ENCODE data around the gene CUX1. TPM values are rescaled to one million over a fixed set of nuclear protein-coding genes. Genes with fewer than 3 reads are reported as not detected.

CUX1 gene
- total RNA-seq, 1 donor, result 41.1 TPM

GRCh38 chr7:101939136-101939695, 121.8 kb downstream of the CUX1 start:
- H3K9me3 ChIP-seq (ENCODE audit: low read depth, low read length), result no peaks in the 10 kb centered on the region
- H3K4me3 ChIP-seq (ENCODE audit: low read length), result no peak overlapping the region
- H3K27me3 ChIP-seq (ENCODE audit: insufficient read depth, low read length), result no peaks in the 10 kb centered on the region
- H3K4me1 ChIP-seq (ENCODE audit: insufficient read depth, low read length), result no peaks in the 10 kb centered on the region

- Histone ChIP-seq H3K4me3 (ENCODE audit: low read length) (no peak overlapping the region), H3K4me1 (ENCODE audit: insufficient read depth, low read length) (no peaks in the 10 kb centered on the region), H3K27me3 (ENCODE audit: insufficient read depth, low read length) (no peaks in the 10 kb centered on the region), H3K9me3 (ENCODE audit: low read depth, low read length) (no peaks in the 10 kb centered on the region)
Measured at GRCh38 chr7:101940151-101940550, 122.7 kb downstream of the CUX1 start.

- Histone ChIP-seq H3K27me3 (ENCODE audit: insufficient read depth, low read length) (no peaks in the 10 kb centered on the region), H3K9me3 (ENCODE audit: low read depth, low read length) (no peaks in the 10 kb centered on the region), H3K4me3 (ENCODE audit: low read length) (no peak overlapping the region), H3K4me1 (ENCODE audit: insufficient read depth, low read length) (no peaks in the 10 kb centered on the region)
Measured at GRCh38 chr7:101940830-101941229, 123.4 kb downstream of the CUX1 start.

DNA sequence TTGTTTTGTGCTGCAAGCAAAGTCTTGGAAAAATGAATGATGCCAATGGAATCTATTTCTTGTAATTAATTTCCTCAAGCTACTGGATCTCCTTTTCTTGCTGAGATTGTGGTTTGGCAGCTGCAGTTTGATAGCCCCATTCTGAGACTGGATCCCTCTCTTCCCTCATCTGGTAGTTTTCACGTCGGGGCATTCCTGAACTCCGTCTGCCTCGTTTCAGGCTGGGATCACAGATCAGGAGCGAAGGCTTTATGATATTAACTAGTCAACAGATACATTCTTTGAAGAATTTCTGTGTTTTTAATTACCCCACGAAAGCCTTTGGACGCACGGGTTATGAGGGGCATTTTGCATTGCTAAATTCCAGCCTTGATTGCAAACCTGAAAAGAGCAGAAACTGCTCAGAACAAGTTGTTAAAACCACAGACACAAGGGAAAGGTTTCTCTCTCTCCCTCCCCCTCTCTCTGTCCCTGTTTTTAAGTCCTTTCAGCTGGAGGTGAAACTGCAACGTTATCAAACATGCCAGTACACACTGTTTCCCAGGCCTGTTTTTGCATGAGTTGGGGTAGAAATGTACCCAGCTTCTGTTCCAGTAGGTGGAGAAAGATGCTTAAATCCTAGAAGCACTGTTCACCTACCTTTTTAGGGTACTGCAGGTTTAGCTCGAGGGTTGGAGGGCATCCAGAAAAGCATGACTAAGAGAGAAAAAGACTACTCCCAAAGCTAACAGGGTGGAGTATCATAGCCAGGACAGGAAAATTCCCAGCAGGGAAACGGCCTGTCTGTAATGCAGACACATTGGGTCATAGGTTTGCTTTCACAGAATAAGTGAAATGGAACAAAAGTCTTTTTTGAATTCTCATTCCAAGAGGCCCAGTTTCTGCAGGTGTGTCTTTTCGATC, 124.3 kb downstream of the CUX1 start:
- no peaks in the 10 kb centered on the region for H3K4me1 ChIP-seq (ENCODE audit: insufficient read depth, low read length)
- no peaks in the 10 kb centered on the region for H3K27me3 ChIP-seq (ENCODE audit: insufficient read depth, low read length)
- no peaks in the 10 kb centered on the region for H3K9me3 ChIP-seq (ENCODE audit: low read depth, low read length)
- H3K4me3 ChIP-seq (ENCODE audit: low read length), result no peak overlapping the region

DNA sequence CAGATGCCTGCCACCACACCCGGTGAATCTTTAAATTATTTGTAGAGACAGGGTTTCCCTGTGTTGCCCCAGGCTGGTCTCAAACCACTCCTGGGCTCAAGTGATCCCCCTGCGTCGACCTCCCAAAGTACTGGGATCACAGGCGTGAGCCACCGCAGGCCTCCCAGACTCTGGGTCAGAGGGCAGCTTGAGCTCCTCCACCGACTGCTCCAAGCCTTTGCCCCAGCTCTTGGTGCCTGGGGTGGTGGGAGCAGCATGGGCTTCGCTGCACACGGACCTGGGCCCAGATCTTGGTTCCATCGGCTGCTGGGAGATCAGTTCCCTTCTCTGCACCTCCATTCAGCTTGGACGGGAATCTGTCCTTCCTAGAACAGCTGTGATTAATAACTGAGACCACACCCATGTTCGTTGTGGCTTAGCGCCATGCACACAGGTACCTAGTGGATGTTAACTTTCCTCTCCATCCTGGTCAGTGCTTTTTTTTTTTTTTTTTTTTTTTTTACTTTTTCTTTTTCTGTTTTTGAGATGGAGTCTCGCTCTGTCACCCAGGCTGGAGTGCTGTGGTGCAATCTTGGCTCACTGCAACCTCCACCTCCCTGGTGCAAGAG, 125.3 kb downstream of the CUX1 start:
- Histone ChIP-seq H3K9me3 (ENCODE audit: low read depth, low read length) (no peaks in the 10 kb centered on the region), H3K4me3 (ENCODE audit: low read length) (no peak overlapping the region)

GRCh38 chr7:101943306-101943705, 125.9 kb downstream of the CUX1 start:
- Histone ChIP-seq H3K27me3 (ENCODE audit: insufficient read depth, low read length) (no peaks in the 10 kb centered on the region), H3K4me1 (ENCODE audit: insufficient read depth, low read length) (no peaks in the 10 kb centered on the region), H3K9me3 (ENCODE audit: low read depth, low read length) (no peaks in the 10 kb centered on the region), H3K4me3 (ENCODE audit: low read length) (no peak overlapping the region)

More for the DNA sequence above, 125.3 kb downstream of the CUX1 start:
- Histone ChIP-seq H3K4me1 (ENCODE audit: insufficient read depth, low read length) (no peaks in the 10 kb centered on the region), H3K27me3 (ENCODE audit: insufficient read depth, low read length) (no peaks in the 10 kb centered on the region)

GRCh38 chr7:101943889-101944600, 126.6 kb downstream of the CUX1 start:
- Histone ChIP-seq H3K4me3 (ENCODE audit: low read length) (no peak overlapping the region), H3K27me3 (ENCODE audit: insufficient read depth, low read length) (no peaks in the 10 kb centered on the region), H3K4me1 (ENCODE audit: insufficient read depth, low read length) (no peaks in the 10 kb centered on the region), H3K9me3 (ENCODE audit: low read depth, low read length) (no peaks in the 10 kb centered on the region)

DNA sequence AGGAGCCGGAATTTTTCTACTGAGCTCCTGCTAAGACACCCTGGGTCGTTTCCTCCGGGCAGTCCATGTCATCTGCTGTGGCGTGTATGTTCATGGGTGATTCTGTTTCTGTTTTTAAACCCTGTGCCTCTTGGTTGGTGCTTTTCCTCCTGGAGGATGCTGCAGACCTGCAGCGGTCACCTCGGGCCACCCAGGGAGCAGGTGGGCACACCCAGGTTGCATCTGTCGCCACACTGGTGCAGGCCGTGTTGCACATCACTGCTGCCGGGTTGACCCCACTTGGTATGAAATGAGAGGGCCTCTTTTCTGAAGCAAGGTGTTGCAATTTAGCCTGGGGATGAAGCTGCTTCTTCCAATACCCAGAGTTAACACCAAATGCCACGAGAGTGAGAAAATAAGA, 127.2 kb downstream of the CUX1 start:
- no peaks in the 10 kb centered on the region for H3K9me3 ChIP-seq (ENCODE audit: low read depth, low read length)
- H3K27me3 ChIP-seq (ENCODE audit: insufficient read depth, low read length), result no peaks in the 10 kb centered on the region
- H3K4me1 ChIP-seq (ENCODE audit: insufficient read depth, low read length), result no peaks in the 10 kb centered on the region
- no peak overlapping the region for H3K4me3 ChIP-seq (ENCODE audit: low read length)

DNA sequence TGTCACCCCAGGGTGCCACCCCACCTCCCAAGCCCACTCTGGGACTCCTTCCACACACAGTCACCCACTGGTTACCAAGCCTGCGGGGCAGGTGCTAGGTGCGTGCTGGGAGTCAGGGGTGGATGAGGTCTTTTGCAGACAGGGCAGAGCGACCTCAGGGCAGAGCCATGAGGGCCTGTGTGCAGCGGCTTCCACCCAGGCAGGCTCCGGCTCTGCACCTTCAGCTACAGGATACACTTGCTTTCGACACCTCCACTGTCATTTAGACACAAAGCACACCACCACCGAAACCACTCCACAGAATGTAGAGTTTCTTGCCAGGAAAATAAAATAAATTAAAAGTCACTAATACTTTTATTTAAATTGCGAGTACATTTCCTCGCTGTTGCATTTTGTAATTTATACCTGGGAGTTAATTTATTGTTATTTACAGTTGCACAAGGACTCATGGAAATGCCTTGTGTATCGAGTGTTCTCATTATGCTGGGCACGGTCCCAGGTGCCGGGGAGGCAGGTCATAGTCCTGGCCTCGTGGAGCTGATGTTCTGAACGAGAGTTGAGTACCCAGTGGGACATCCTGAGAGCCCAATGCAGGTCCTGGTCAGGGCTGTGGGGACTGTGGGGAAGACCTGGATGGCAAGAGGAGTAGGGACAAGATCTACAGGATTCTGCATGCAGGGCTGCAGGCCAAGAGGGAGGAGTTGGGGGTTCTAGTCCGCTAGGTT, 127.8 kb downstream of the CUX1 start:
- H3K9me3 ChIP-seq (ENCODE audit: low read depth, low read length), result no peaks in the 10 kb centered on the region
- H3K4me1 ChIP-seq (ENCODE audit: insufficient read depth, low read length), result no peaks in the 10 kb centered on the region
- H3K4me3 ChIP-seq (ENCODE audit: low read length), result no peak overlapping the region
- no peaks in the 10 kb centered on the region for H3K27me3 ChIP-seq (ENCODE audit: insufficient read depth, low read length)

GRCh38 chr7:101947899-101948298, 130.5 kb downstream of the CUX1 start:
- no peaks in the 10 kb centered on the region for H3K9me3 ChIP-seq (ENCODE audit: low read depth, low read length)
- no peaks in the 10 kb centered on the region for H3K27me3 ChIP-seq (ENCODE audit: insufficient read depth, low read length)
- no peak overlapping the region for H3K4me3 ChIP-seq (ENCODE audit: low read length)
- peaks cover 2% of the 10 kb centered on the region for H3K4me1 ChIP-seq (ENCODE audit: insufficient read depth, low read length)

DNA sequence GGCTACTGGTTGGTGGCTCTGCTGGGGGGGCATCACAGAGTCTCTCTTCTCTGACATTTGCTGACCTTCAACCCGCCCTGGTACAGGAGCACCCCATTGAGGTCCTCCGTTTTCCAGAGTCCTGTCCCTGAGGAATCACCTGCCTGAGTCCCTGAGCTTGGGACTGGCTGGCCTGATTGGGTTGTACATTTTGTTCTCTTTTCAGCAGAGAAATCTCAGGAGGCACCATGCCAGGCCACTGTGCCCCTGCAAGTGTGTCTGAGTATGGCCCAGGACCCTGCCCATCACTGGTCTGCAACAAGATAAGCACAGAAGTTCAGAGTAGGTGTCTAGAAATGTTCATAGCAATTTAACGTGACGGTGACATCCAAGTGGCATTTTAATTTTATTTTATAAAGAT, 131.2 kb downstream of the CUX1 start:
- no peak overlapping the region for H3K4me3 ChIP-seq (ENCODE audit: low read length)
- peaks cover 10% of the 10 kb centered on the region for H3K4me1 ChIP-seq (ENCODE audit: insufficient read depth, low read length)
- H3K27me3 ChIP-seq (ENCODE audit: insufficient read depth, low read length), result no peaks in the 10 kb centered on the region
- no peaks in the 10 kb centered on the region for H3K9me3 ChIP-seq (ENCODE audit: low read depth, low read length)

- Histone ChIP-seq H3K27me3 (ENCODE audit: insufficient read depth, low read length) (no peaks in the 10 kb centered on the region), H3K4me3 (ENCODE audit: low read length) (no peak overlapping the region), H3K9me3 (ENCODE audit: low read depth, low read length) (no peaks in the 10 kb centered on the region), H3K4me1 (ENCODE audit: insufficient read depth, low read length) (peaks cover 21% of the 10 kb centered on the region)
Measured at GRCh38 chr7:101950450-101951119, 133.2 kb downstream of the CUX1 start.

GRCh38 chr7:101951757-101952156, 134.3 kb downstream of the CUX1 start:
- Histone ChIP-seq H3K27me3 (ENCODE audit: insufficient read depth, low read length) (no peaks in the 10 kb centered on the region), H3K4me1 (ENCODE audit: insufficient read depth, low read length) (peaks cover 21% of the 10 kb centered on the region), H3K4me3 (ENCODE audit: low read length) (no peak overlapping the region), H3K9me3 (ENCODE audit: low read depth, low read length) (no peaks in the 10 kb centered on the region)

All from mononuclear cell (primary cell).